CD4-positive, alpha-beta T cell (primary cell): ENCODE measurements around the gene MYH6. TPM values are rescaled to one million over a fixed set of nuclear protein-coding genes. Genes with fewer than 3 reads are reported as not detected.

Experiments used
- ATAC-seq: fragments of 200-7000 bp; cut with Tn5 transposase; one replicate; pipeline ENCODE4 v1.10.0; 2022; ENCODE audit warnings: mild to moderate bottlenecking; ENCODE audit not compliant: poor library complexity
- CTCF ChIA-PET: fragments of 350-600 bp; sonication (Branson Sonifier 250); formaldehyde crosslinking; loops from one replicate; lab custom pipeline; 2021; ENCODE audit warnings: antibody characterized with exemption, inconsistent platforms; lab: Charles Lee
- POLR2A ChIA-PET: fragments of 350-600 bp; sonication (Branson Sonifier 250); formaldehyde crosslinking; loops from one replicate; lab custom pipeline; 2021; ENCODE audit warnings: antibody characterized with exemption, inconsistent platforms; lab: Charles Lee
- DNase-seq, 14 experiments: peaks; one replicate each; pipeline ENCODE4 v3.0.0-alpha.2; 2013 to 2020; ENCODE audit warnings: mixed read lengths in 2 of 14
- H3K27ac ChIP-seq, 2 donors: one replicate each; pipeline versions ENCODE4 v1.5.1 to v1.7.0; 2013; ENCODE audit warnings: low read length in 2 of 2, low read depth in 1 of 2, mild to moderate bottlenecking in 1 of 2
- H3K27me3 ChIP-seq, 2 experiments: 1 replicate in 1 of 2; 2 replicates in 1 of 2; pipeline versions ENCODE4 v1.6.1 to v1.7.0; 2013; ENCODE audit warnings: low read length in 2 of 2, control low read depth in 1 of 2, mild to moderate bottlenecking in 1 of 2, moderate library complexity in 1 of 2; ENCODE audit not compliant: insufficient read depth in 2 of 2, control insufficient read depth in 1 of 2
- H3K36me3 ChIP-seq: one replicate; pipeline ENCODE4 v1.6.1; 2013; ENCODE audit warnings: low read length, control low read depth; ENCODE audit not compliant: insufficient read depth
- H3K4me1 ChIP-seq: one replicate; pipeline ENCODE4 v1.6.1; 2013; ENCODE audit warnings: low read length, control low read depth; ENCODE audit not compliant: insufficient read depth
- H3K4me3 ChIP-seq: one replicate; pipeline ENCODE4 v1.5.1; 2013; ENCODE audit warnings: mild to moderate bottlenecking, low read length, moderate library complexity
- H3K9me3 ChIP-seq, 2 experiments: 1 replicate in 1 of 2; 2 replicates in 1 of 2; pipeline versions ENCODE4 v1.6.1 to v1.7.0; 2013; ENCODE audit warnings: low read length in 2 of 2, mild to moderate bottlenecking in 2 of 2, control low read depth in 1 of 2, moderate library complexity in 1 of 2; ENCODE audit not compliant: control insufficient read depth in 1 of 2, insufficient read depth in 1 of 2
- H3K27ac Mint-ChIP-seq: one replicate; pipeline ENCODE4 v1.8.0; 2020; ENCODE audit warnings: mixed read lengths
- H3K27me3 Mint-ChIP-seq: one replicate; pipeline ENCODE4 v1.8.0; 2021; ENCODE audit warnings: mixed read lengths
- H3K36me3 Mint-ChIP-seq: one replicate; pipeline ENCODE4 v1.8.0; 2021; ENCODE audit warnings: low read depth, mixed read lengths
- H3K4me1 Mint-ChIP-seq: one replicate; pipeline ENCODE4 v1.8.0; 2021; ENCODE audit warnings: low read depth, mixed read lengths
- H3K4me3 Mint-ChIP-seq: one replicate; pipeline ENCODE4 v1.8.0; 2020; ENCODE audit warnings: mild to moderate bottlenecking, mixed read lengths
- H3K9me3 Mint-ChIP-seq: one replicate; pipeline ENCODE4 v1.8.0; 2020; ENCODE audit warnings: mixed read lengths
- CTCF ChIP-seq: fragments of 200-600 bp; IDR thresholded peaks from one replicate; pipeline ENCODE4 v1.8.0; 2022; ENCODE audit warnings: antibody characterized with exemption, mild to moderate bottlenecking
- intact Hi-C, 2 experiments: fragments of 100-400 bp; cut with DNase I in 1 of 2; cut with micrococcal nuclease in 1 of 2; formaldehyde crosslinking; loops; one replicate each; pipeline versions ENCODE4 v1.15.1 to v1.9.0; 2023 to 2025; cut with DNase I, micrococcal nuclease
- total RNA-seq, 174 experiments: library from RNA in 2 of 174; stranded (reverse) in 2 of 174; gene quantifications; one replicate each; pipeline ENCODE4 v1.2.3 and lab custom pipeline; 2021 to 2026

MYH6 gene
- total RNA-seq, 2 experiments from 2014 or later: not detected

GRCh38 chr14:23444314-23444713, 36.2 kb upstream of the MYH6 start:
- H3K27me3 ChIP-seq: peaks cover 0 to 4% of the 10 kb centered on the region in 2 experiments
- H3K36me3 Mint-ChIP-seq: no peaks in the 10 kb centered on the region
- no peak overlapping the region for H3K27ac ChIP-seq
- no peak overlapping the region for H3K27ac Mint-ChIP-seq
- TF ChIP-seq CTCF: no peak
- H3K4me1 ChIP-seq: no peaks in the 10 kb centered on the region
- no peak overlapping the region for H3K4me3 ChIP-seq
- H3K9me3 ChIP-seq: no peaks in the 10 kb centered on the region
- ATAC-seq (no peak), DNase-seq (no peak)
- ChIA-PET POLR2A (no interaction called here), CTCF (no interaction called here)
- H3K9me3 Mint-ChIP-seq: no peaks in the 10 kb centered on the region
- H3K4me1 Mint-ChIP-seq: no peaks in the 10 kb centered on the region
- H3K36me3 ChIP-seq: no peaks in the 10 kb centered on the region
- intact Hi-C loops: no loop called here
- no peak overlapping the region for H3K4me3 Mint-ChIP-seq
- H3K27me3 Mint-ChIP-seq: peaks cover 19% of the 10 kb centered on the region

- no peak overlapping the region for H3K4me3 ChIP-seq
- H3K4me1 ChIP-seq: no peaks in the 10 kb centered on the region
- H3K27me3 ChIP-seq: no peaks in the 10 kb centered on the region
- no peak overlapping the region for H3K4me3 Mint-ChIP-seq
- TF ChIP-seq CTCF: no peak
- no peaks in the 10 kb centered on the region for H3K9me3 ChIP-seq
- ChIA-PET CTCF (no interaction called here), POLR2A (no interaction called here)
- H3K4me1 Mint-ChIP-seq: no peaks in the 10 kb centered on the region
- DNase-seq (no peak), ATAC-seq (no peak)
- H3K27ac ChIP-seq: no peak overlapping the region
- no peaks in the 10 kb centered on the region for H3K36me3 Mint-ChIP-seq
- peaks cover 17% of the 10 kb centered on the region for H3K27me3 Mint-ChIP-seq
- intact Hi-C loops: no loop called here
- H3K9me3 Mint-ChIP-seq: no peaks in the 10 kb centered on the region
- H3K27ac Mint-ChIP-seq: no peak overlapping the region
- H3K36me3 ChIP-seq: no peaks in the 10 kb centered on the region
Measured at GRCh38 chr14:23443881-23444280, 35.8 kb upstream of the MYH6 start.

- Mint-ChIP-seq H3K9me3 (no peaks in the 10 kb centered on the region), H3K27ac (no peak overlapping the region), H3K4me3 (no peak overlapping the region), H3K27me3 (peaks cover 12% of the 10 kb centered on the region), H3K4me1 (no peaks in the 10 kb centered on the region), H3K36me3 (no peaks in the 10 kb centered on the region)
- ATAC-seq (no peak), DNase-seq (no peak)
- Histone ChIP-seq H3K27me3 (no peaks in the 10 kb centered on the region), H3K9me3 (no peaks in the 10 kb centered on the region), H3K27ac (no peak overlapping the region), H3K36me3 (no peaks in the 10 kb centered on the region), H3K4me3 (no peak overlapping the region), H3K4me1 (no peaks in the 10 kb centered on the region)
- intact Hi-C loops: no loop called here
- no peak for TF ChIP-seq CTCF
- ChIA-PET CTCF (no interaction called here), POLR2A (no interaction called here)
Measured at GRCh38 chr14:23443411-23443812, 35.3 kb upstream of the MYH6 start.
